H9 (cell line): ENCODE data around the gene GLRX. TPM values are rescaled to one million over a fixed set of nuclear protein-coding genes. Genes with fewer than 3 reads are reported as not detected.

Source experiments
- DNase-seq: peaks from one replicate; pipeline ENCODE4 v3.0.0-alpha.2; 2017
- H2AFZ ChIP-seq: one replicate; pipeline ENCODE4 v1.6.1; 2013; ENCODE audit warnings: mild to moderate bottlenecking, low read length, control low read depth, moderate library complexity
- H2AK5ac ChIP-seq: 2 replicates; pipeline ENCODE4 v1.6.1; 2013; ENCODE audit warnings: low read length, control low read depth, mixed read lengths; ENCODE audit not compliant: insufficient read length
- H2BK120ac ChIP-seq: one replicate; pipeline ENCODE4 v1.6.1; 2013; ENCODE audit warnings: low read depth, mild to moderate bottlenecking, low read length, control low read depth, inconsistent platforms; ENCODE audit not compliant: poor library complexity, severe bottlenecking
- H2BK12ac ChIP-seq: 2 replicates; pipeline ENCODE4 v1.6.1; 2013; ENCODE audit warnings: low read length, control low read depth, mixed read lengths, low read depth; ENCODE audit not compliant: insufficient read length
- H2BK15ac ChIP-seq: 2 replicates; pipeline ENCODE4 v1.6.1; 2013; ENCODE audit warnings: low read depth, low read length, control low read depth
- H2BK20ac ChIP-seq: one replicate; pipeline ENCODE4 v1.6.1; 2013; ENCODE audit warnings: low read depth, mild to moderate bottlenecking, low read length, control low read depth, inconsistent platforms; ENCODE audit not compliant: poor library complexity, severe bottlenecking
- H2BK5ac ChIP-seq: 2 replicates; pipeline ENCODE4 v1.6.1; 2013; ENCODE audit warnings: low read length, control low read depth, mixed read lengths; ENCODE audit not compliant: insufficient read length
- H3K14ac ChIP-seq: 2 replicates; pipeline ENCODE4 v1.6.1; 2013; ENCODE audit warnings: low read length, control low read depth; ENCODE audit not compliant: insufficient read depth
- H3K18ac ChIP-seq: 2 replicates; pipeline ENCODE4 v1.6.1; 2013; ENCODE audit warnings: low read depth, mild to moderate bottlenecking, mixed read lengths, low read length, control low read depth; ENCODE audit not compliant: insufficient read length
- H3K23ac ChIP-seq: 2 replicates; pipeline ENCODE4 v1.6.1; 2013; ENCODE audit warnings: low read length, control low read depth, mixed read lengths, low read depth; ENCODE audit not compliant: insufficient read length
- H3K23me2 ChIP-seq: 2 replicates; pipeline ENCODE4 v1.6.1; 2013; ENCODE audit warnings: low read depth, mild to moderate bottlenecking, mixed read lengths, low read length, control low read depth; ENCODE audit not compliant: insufficient read length, poor library complexity, severe bottlenecking
- H3K27ac ChIP-seq: 2 replicates; pipeline ENCODE4 v1.5.1; 2013; ENCODE audit warnings: low read length, control low read depth, mixed read lengths, low read depth; ENCODE audit not compliant: insufficient read length
- H3K27me3 ChIP-seq: 2 replicates; pipeline ENCODE4 v1.6.1; 2013; ENCODE audit warnings: low read length, control low read depth, inconsistent platforms; ENCODE audit not compliant: insufficient read depth
- H3K4ac ChIP-seq: 2 replicates; pipeline ENCODE4 v1.6.1; 2013; ENCODE audit warnings: low read depth, mild to moderate bottlenecking, control low read depth, inconsistent platforms, low read length, moderate library complexity
- H3K4me1 ChIP-seq: 2 replicates; pipeline ENCODE4 v1.6.1; 2013; ENCODE audit warnings: low read length, control low read depth, inconsistent platforms; ENCODE audit not compliant: insufficient read depth
- H3K4me2 ChIP-seq: 2 replicates; pipeline ENCODE4 v1.6.1; 2013; ENCODE audit warnings: low read length, control low read depth, mixed read lengths; ENCODE audit not compliant: insufficient read length, insufficient read depth
- H3K56ac ChIP-seq: 2 replicates; pipeline ENCODE4 v1.6.1; 2013; ENCODE audit warnings: low read depth, mild to moderate bottlenecking, mixed read lengths, low read length, control low read depth; ENCODE audit not compliant: insufficient read length
- H3K79me1 ChIP-seq: 2 replicates; pipeline ENCODE4 v1.6.1; 2013; ENCODE audit warnings: low read depth, mild to moderate bottlenecking, moderate library complexity, low read length, control low read depth, inconsistent platforms; ENCODE audit not compliant: insufficient read depth, poor library complexity, severe bottlenecking
- H3K79me2 ChIP-seq: 2 replicates; pipeline ENCODE4 v1.6.1; 2013; ENCODE audit warnings: low read length, control low read depth, inconsistent platforms; ENCODE audit not compliant: insufficient read depth
- H3K9ac ChIP-seq: 2 replicates; pipeline ENCODE4 v1.6.1; 2013; ENCODE audit warnings: low read length, control low read depth, mixed read lengths; ENCODE audit not compliant: insufficient read length; ENCODE audit errors: extremely low read depth
- H3K9me3 ChIP-seq: one replicate; pipeline ENCODE4 v1.6.1; 2013; ENCODE audit warnings: low read depth, low read length, inconsistent platforms; ENCODE audit not compliant: control insufficient read depth
- H3T11ph ChIP-seq: one replicate; pipeline ENCODE4 v1.6.1; 2013; ENCODE audit warnings: mild to moderate bottlenecking, low read length, control low read depth, inconsistent platforms
- H4K20me1 ChIP-seq: one replicate; pipeline ENCODE4 v1.6.1; 2013; ENCODE audit not compliant: control insufficient read depth, insufficient read length, insufficient read depth
- H4K5ac ChIP-seq: 2 replicates; pipeline ENCODE4 v1.6.1; 2013; ENCODE audit warnings: low read depth, mild to moderate bottlenecking, mixed read lengths, low read length, control low read depth; ENCODE audit not compliant: insufficient read length
- H4K8ac ChIP-seq: replicated peaks from 2 replicates; pipeline ENCODE4 v1.6.1; 2013; ENCODE audit warnings: low read length, control low read depth, mixed read lengths, low read depth; ENCODE audit not compliant: insufficient read length
- H4K91ac ChIP-seq: 2 replicates; pipeline ENCODE4 v1.6.1; 2013; ENCODE audit warnings: low read depth, mild to moderate bottlenecking, moderate library complexity, mixed read lengths, low read length, control low read depth; ENCODE audit not compliant: insufficient read length
- H3K27ac Mint-ChIP-seq, 3 experiments: 2 replicates in 2 of 3; 3 replicates in 1 of 3; pipeline ENCODE4 v1.8.0; 2020 to 2021; ENCODE audit warnings: mixed read lengths in 3 of 3, mild to moderate bottlenecking in 1 of 3, moderate library complexity in 1 of 3
- H3K27me3 Mint-ChIP-seq: 2 replicates; pipeline ENCODE4 v1.8.0; 2021; ENCODE audit warnings: low read depth, mild to moderate bottlenecking, moderate library complexity, mixed read lengths
- H3K36me3 Mint-ChIP-seq, 3 experiments: 2 replicates in 2 of 3; 3 replicates in 1 of 3; pipeline ENCODE4 v1.8.0; 2020 to 2021; ENCODE audit warnings: low read depth in 3 of 3, mixed read lengths in 3 of 3; ENCODE audit not compliant: insufficient read depth in 1 of 3
- H3K4me1 Mint-ChIP-seq, 2 experiments: 2 replicates each; pipeline ENCODE4 v1.8.0; 2020; ENCODE audit warnings: mixed read lengths in 2 of 2
- H3K4me3 Mint-ChIP-seq, 2 experiments: 2 replicates in 1 of 2; 3 replicates in 1 of 2; pipeline ENCODE4 v1.8.0; 2020 to 2021; ENCODE audit warnings: mild to moderate bottlenecking in 2 of 2, mixed read lengths in 2 of 2, moderate library complexity in 1 of 2
- H3K9me3 Mint-ChIP-seq, 2 experiments: 2 replicates in 1 of 2; 3 replicates in 1 of 2; pipeline ENCODE4 v1.8.0; 2020; ENCODE audit warnings: mild to moderate bottlenecking in 2 of 2, mixed read lengths in 2 of 2, moderate library complexity in 1 of 2
- WGBS: extraction: QIAGEN DNeasy Blood & Tissue Kit; methylation state at CpG from one replicate; pipeline ENCODE4 v1.1.7; 2013; ENCODE audit warnings: missing lambda C conversion rate, low lambda C conversion rate, mixed read lengths; ENCODE audit not compliant: insufficient read length; ENCODE audit errors: extremely low coverage; 5-methylcytosine and 5-hydroxymethylcytosine counted together
- total RNA-seq: library from RNA; stranded (reverse); gene quantifications from 2 replicates; pipeline ENCODE4 v1.2.1, GENCODE V29; 2021
- TF ChIP-seq, protein P1 (sequence below): fragments of 200-600 bp; sonication (generic); conservative IDR thresholded peaks from 3 replicates; pipeline ENCODE4 v1.8.0; 2021; ENCODE audit warnings: antibody characterized with exemption, mild to moderate bottlenecking

GLRX gene
- total RNA-seq, 1 experiment from 2014 or later: 13.8 TPM

DNA sequence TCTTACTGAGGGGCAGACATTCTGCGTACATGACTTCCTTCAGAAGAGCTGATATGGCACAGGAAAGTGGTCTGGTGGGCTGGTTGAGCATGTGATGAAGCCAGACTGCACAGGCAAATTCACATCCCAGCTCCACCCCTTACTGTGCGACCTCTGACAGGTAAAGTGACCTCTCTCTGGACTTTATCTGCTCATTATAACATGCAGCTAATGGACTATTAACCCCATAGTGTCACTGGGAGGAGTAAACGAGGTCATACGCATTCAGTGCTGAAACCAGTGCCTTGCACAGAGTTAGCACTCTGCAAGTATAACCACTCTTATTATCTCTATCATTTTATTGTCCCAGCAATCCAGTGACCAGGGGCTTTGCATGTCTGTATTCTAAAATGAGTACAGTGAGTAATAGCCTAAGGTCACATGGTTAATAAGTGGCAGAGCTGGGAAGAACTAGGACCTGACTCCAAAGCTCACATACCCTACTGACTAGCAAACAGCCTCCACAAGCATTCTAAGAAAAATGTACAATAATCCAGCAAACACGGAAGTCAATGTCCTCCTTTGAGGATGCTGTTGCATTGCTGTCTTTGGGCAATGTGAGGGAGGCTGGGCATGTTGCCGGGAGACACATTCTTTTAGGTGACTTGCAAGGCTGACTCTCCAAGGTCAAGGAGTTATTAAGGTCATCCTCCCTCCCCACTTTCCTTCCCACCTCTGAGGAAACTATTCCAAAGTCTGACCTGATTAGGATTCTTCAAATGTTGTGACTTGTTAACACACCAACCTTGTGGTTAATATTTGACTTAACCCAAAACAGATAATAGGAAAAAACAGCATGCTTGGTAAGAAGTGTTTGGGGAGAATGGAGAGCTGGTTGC, 19.0 kb downstream of the GLRX start:
- H4K91ac ChIP-seq: no peak overlapping the region
- H3T11ph ChIP-seq: no peak overlapping the region
- Mint-ChIP-seq H3K4me3 (no peak overlapping the region), H3K9me3 (no peaks in the 10 kb centered on the region), H3K4me1 (peaks cover 4 to 6% of the 10 kb centered on the region in 2 experiments; a peak in 3 of 4 replicates), H3K27ac (no peak overlapping the region), H3K36me3 (no peaks in the 10 kb centered on the region), H3K27me3 (no peaks in the 10 kb centered on the region)
- H3K27me3 ChIP-seq: no peaks in the 10 kb centered on the region
- H2BK15ac ChIP-seq: no peak overlapping the region
- TF ChIP-seq, protein P1, sequence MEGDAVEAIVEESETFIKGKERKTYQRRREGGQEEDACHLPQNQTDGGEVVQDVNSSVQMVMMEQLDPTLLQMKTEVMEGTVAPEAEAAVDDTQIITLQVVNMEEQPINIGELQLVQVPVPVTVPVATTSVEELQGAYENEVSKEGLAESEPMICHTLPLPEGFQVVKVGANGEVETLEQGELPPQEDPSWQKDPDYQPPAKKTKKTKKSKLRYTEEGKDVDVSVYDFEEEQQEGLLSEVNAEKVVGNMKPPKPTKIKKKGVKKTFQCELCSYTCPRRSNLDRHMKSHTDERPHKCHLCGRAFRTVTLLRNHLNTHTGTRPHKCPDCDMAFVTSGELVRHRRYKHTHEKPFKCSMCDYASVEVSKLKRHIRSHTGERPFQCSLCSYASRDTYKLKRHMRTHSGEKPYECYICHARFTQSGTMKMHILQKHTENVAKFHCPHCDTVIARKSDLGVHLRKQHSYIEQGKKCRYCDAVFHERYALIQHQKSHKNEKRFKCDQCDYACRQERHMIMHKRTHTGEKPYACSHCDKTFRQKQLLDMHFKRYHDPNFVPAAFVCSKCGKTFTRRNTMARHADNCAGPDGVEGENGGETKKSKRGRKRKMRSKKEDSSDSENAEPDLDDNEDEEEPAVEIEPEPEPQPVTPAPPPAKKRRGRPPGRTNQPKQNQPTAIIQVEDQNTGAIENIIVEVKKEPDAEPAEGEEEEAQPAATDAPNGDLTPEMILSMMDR: no peak
- H3K4me2 ChIP-seq: no peak overlapping the region
- H3K4ac ChIP-seq: no peak overlapping the region
- H3K23ac ChIP-seq: no peak overlapping the region
- no peak overlapping the region for H2BK12ac ChIP-seq
- H3K23me2 ChIP-seq: no peaks in the 10 kb centered on the region
- no peak overlapping the region for H2BK5ac ChIP-seq
- no peak overlapping the region for H3K14ac ChIP-seq
- H4K5ac ChIP-seq: no peak overlapping the region
- no peaks in the 10 kb centered on the region for H4K20me1 ChIP-seq
- H3K79me2 ChIP-seq: no peaks in the 10 kb centered on the region
- H2AK5ac ChIP-seq: no peak overlapping the region
- no peak overlapping the region for H3K27ac ChIP-seq
- no peak overlapping the region for H2BK120ac ChIP-seq
- WGBS: no CpG with 5 or more reads among the region's 6 CpGs
- H3K9me3 ChIP-seq: no peaks in the 10 kb centered on the region
- no peak overlapping the region for H2AFZ ChIP-seq
- H2BK20ac ChIP-seq: no peak overlapping the region
- DNase-seq: no peak
- H3K56ac ChIP-seq: no peak overlapping the region
- no peak overlapping the region for H4K8ac ChIP-seq
- no peak overlapping the region for H3K18ac ChIP-seq
- H3K79me1 ChIP-seq: no peaks in the 10 kb centered on the region
- no peaks in the 10 kb centered on the region for H3K4me1 ChIP-seq
- no peak overlapping the region for H3K9ac ChIP-seq
